ENCODE measurements around the gene INSIG1. TPM values are rescaled to one million over a fixed set of nuclear protein-coding genes. Genes with fewer than 3 reads are reported as not detected.

INSIG1 gene
- total RNA-seq, 1 donor from 2014 or later, result 63.6 TPM

DNA sequence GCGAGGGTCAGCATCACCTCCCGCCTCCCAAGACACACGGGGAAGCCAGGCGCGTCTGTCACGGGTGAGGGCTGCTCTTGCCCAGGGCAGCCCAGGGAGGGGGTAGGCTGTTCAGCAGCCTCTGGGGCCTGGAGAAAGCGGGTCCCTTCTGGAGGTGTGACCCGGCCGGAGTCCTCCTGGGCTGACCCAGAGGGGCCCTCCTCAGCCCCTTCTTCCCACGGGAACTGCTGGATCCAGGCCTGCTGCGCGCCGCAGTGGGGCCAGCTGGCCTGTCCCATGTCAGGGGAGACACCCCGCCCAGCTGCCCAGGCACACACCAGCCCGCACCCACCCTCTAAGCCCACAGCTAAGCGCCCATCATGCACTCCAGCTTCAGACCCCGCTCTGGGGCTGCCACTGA, 41.8 kb downstream of the INSIG1 start:
- Histone ChIP-seq H3K4me1 (peaks cover 1% of the 10 kb centered on the region), H3K4me3 (no peak overlapping the region), H3K27ac (no peak overlapping the region), H3K27me3 (no peaks in the 10 kb centered on the region), H3K9me3 (no peaks in the 10 kb centered on the region), H3K36me3 (no peaks in the 10 kb centered on the region)
- TF ChIP-seq POLR2AphosphoS5 (IDR thresholded peaks at IDR 0.05; ENCODE audit: insufficient read depth in 1 of 2, low read depth in 1 of 2) (no peak), POLR2A (IDR thresholded peaks at IDR 0.05) (no peak)
- TF ChIP-seq, protein P1, sequence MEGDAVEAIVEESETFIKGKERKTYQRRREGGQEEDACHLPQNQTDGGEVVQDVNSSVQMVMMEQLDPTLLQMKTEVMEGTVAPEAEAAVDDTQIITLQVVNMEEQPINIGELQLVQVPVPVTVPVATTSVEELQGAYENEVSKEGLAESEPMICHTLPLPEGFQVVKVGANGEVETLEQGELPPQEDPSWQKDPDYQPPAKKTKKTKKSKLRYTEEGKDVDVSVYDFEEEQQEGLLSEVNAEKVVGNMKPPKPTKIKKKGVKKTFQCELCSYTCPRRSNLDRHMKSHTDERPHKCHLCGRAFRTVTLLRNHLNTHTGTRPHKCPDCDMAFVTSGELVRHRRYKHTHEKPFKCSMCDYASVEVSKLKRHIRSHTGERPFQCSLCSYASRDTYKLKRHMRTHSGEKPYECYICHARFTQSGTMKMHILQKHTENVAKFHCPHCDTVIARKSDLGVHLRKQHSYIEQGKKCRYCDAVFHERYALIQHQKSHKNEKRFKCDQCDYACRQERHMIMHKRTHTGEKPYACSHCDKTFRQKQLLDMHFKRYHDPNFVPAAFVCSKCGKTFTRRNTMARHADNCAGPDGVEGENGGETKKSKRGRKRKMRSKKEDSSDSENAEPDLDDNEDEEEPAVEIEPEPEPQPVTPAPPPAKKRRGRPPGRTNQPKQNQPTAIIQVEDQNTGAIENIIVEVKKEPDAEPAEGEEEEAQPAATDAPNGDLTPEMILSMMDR (IDR thresholded peaks at IDR 0.05), result no peak
- DNase-seq (ENCODE audit: extremely low spot score in 2 of 2), result no peak
- intact Hi-C loops (cut with DNase I), result loop anchor here (10.0 kb wide), 1 partner anchor 425 kb away; no protein-coding TSS in a partner anchor

DNA sequence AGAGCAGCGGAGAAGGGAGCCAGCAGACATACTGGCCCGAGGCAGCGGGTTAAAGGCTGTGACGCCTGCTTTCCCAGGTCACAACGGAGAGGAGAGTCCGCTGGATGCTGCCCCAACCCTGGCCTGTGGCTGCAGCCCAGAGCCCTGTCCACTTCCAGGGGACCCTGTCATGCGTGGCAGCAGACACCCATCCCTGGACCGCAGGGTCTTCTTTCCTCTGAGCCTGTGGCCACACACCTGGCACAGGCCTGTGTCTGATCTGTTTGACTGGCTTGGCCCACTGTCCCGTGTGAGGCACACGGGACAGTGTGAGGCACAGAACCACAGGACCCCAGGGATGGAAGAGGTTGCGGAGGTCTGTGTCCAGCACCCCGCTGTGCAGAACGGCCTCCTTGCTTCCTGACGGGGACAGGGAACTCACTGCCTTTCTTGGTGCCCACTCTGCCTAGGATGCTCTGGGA, 42.4 kb downstream of the INSIG1 start:
- H3K4me3 ChIP-seq, result no peak overlapping the region
- peaks cover 4% of the 10 kb centered on the region for H3K4me1 ChIP-seq
- H3K9me3 ChIP-seq, result no peaks in the 10 kb centered on the region
- intact Hi-C loops (cut with DNase I), result no loop called here
- no peak for DNase-seq (ENCODE audit: extremely low spot score in 2 of 2)
- H3K36me3 ChIP-seq, result no peaks in the 10 kb centered on the region
- H3K27me3 ChIP-seq, result no peaks in the 10 kb centered on the region
- TF ChIP-seq, protein P1 (IDR thresholded peaks at IDR 0.05), result no peak
- TF ChIP-seq POLR2A (IDR thresholded peaks at IDR 0.05) (no peak), POLR2AphosphoS5 (IDR thresholded peaks at IDR 0.05; ENCODE audit: insufficient read depth in 1 of 2, low read depth in 1 of 2) (no peak)
- no peak overlapping the region for H3K27ac ChIP-seq

DNA sequence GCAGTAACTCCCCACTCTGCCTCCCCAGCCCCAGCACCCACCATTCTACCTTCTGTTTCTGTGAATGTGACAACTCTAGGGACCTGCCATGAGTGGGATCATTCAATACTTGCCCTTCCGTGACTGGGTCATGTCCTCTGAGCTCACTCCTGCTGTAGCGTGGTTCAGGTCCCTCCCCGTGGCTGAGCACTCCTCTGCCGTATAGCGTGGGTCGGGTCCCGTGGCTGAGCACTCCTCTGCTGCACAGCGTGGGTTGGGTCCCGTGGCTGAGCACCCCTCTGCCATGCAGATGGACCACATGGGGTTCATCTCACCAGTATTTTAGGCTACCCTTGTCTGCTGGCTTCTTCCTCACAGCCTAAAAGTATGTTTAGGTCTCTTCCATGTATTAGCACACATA, 43.0 kb downstream of the INSIG1 start:
- no peak for TF ChIP-seq POLR2A (IDR thresholded peaks at IDR 0.05)
- TF ChIP-seq POLR2AphosphoS5 (IDR thresholded peaks at IDR 0.05; ENCODE audit: insufficient read depth in 1 of 2, low read depth in 1 of 2), result no peak
- TF ChIP-seq, protein P1 (IDR thresholded peaks at IDR 0.05), result no peak
- Histone ChIP-seq H3K27ac (no peak overlapping the region), H3K27me3 (no peaks in the 10 kb centered on the region), H3K36me3 (no peaks in the 10 kb centered on the region), H3K4me1 (peaks cover 4% of the 10 kb centered on the region), H3K4me3 (no peak overlapping the region), H3K9me3 (no peaks in the 10 kb centered on the region)
- no peak for DNase-seq (ENCODE audit: extremely low spot score in 2 of 2)
- intact Hi-C loops (cut with DNase I), result no loop called here

DNA sequence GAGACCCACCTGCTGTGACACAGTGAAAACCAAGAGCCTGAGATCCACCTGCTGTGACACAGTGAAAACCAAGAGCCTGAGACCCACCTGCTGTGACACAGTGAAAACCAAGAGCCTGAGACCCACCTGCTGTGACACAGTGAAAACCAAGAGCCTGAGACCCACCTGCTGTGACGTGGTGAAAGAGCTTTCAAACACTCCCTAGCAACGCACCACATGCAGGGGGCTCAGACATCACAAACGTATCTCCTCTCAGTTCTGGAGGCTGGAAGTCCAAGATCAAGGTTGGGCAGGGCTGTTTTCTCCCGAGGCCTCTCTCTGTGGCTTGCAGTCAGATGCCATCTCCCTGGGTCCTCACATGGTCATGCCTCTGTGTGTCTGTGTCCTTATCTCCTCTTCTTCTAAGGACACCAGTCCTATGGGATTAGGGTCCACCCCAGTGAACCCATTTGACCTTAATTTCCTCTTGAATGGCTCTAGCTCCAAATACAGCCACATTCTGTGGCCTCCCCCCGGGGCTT, 43.8 kb downstream of the INSIG1 start:
- DNase-seq (ENCODE audit: extremely low spot score in 2 of 2), result no peak
- no peak overlapping the region for H3K4me3 ChIP-seq
- intact Hi-C loops (cut with DNase I), result no loop called here
- H3K27me3 ChIP-seq, result no peaks in the 10 kb centered on the region
- peaks cover 4% of the 10 kb centered on the region for H3K4me1 ChIP-seq
- no peak for TF ChIP-seq POLR2A (IDR thresholded peaks at IDR 0.05)
- TF ChIP-seq POLR2AphosphoS5 (IDR thresholded peaks at IDR 0.05; ENCODE audit: insufficient read depth in 1 of 2, low read depth in 1 of 2), result no peak
- TF ChIP-seq, protein P1 (IDR thresholded peaks at IDR 0.05), result no peak
- no peak overlapping the region for H3K27ac ChIP-seq
- H3K36me3 ChIP-seq, result no peaks in the 10 kb centered on the region
- no peaks in the 10 kb centered on the region for H3K9me3 ChIP-seq

DNA sequence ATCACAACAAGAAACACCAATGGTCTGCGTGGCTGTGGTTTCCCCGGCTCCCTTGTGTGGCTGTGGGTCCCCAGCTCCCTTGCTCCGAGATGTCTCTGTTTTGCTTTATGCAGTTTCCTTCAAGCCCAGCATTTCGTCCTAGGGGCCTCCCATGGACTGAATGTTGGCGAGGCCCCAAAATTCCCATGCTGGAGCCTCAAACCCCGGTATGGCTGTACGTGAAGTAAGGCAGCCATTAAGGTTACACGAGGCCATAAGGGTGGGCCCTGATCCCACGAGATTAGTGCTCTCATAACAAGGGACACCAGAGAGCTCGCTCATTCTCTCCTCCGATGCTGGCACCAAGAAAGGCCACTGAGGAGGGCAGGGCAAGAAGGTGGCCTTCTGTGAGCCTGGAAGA, 44.6 kb downstream of the INSIG1 start:
- Histone ChIP-seq H3K27me3 (no peaks in the 10 kb centered on the region), H3K4me1 (peaks cover 4% of the 10 kb centered on the region), H3K9me3 (no peaks in the 10 kb centered on the region), H3K27ac (no peak overlapping the region), H3K4me3 (no peak overlapping the region), H3K36me3 (no peaks in the 10 kb centered on the region)
- TF ChIP-seq, protein P1 (IDR thresholded peaks at IDR 0.05), result no peak
- TF ChIP-seq POLR2A (IDR thresholded peaks at IDR 0.05), result no peak
- DNase-seq (ENCODE audit: extremely low spot score in 2 of 2), result no peak
- intact Hi-C loops (cut with DNase I), result no loop called here
